ENCODE data around the gene ESYT2. TPM values are rescaled to one million over a fixed set of nuclear protein-coding genes. Genes with fewer than 3 reads are reported as not detected.

ESYT2 gene
- total RNA-seq, 2 experiments from 2014 or later: 62.4 to 64.2 TPM

DNA sequence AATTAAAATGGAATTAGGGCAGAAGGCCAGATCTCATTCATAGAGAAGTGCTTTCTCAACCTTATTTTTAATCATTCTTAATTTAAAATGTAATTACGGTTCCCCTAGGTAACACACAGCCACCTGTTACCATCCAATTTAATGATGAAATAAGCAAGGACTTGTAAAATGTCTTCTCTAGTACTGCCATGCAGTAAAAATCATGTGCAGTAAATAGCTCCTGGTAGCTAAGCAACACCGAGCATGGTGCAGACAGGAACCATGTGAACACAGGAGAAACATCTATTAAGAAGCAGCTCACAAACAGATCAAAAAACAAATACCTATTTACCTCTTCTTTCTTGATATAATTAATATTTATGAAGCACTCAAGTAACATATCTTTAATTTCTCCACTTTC is 139.8 kb downstream of the ESYT2 start:
- CTCF ChIA-PET: interaction anchor here (2.0 kb wide), 1 partner anchor 288 kb away, joined by 7 read pairs; no protein-coding TSS in a partner anchor
- peaks cover 44% of the 10 kb centered on the region for H3K36me3 Mint-ChIP-seq
- intact Hi-C loops (cut with micrococcal nuclease): no loop called here
- POLR2A ChIA-PET: no interaction called here
- DNase-seq: no peak
- no peak overlapping the region for H3K27ac Mint-ChIP-seq
- H3K27me3 Mint-ChIP-seq: no peaks in the 10 kb centered on the region
- H3K9me3 Mint-ChIP-seq: no peaks in the 10 kb centered on the region
- peaks cover 4% of the 10 kb centered on the region for H3K4me1 Mint-ChIP-seq (ENCODE audit: low read depth)
- no peak overlapping the region for H3K4me3 Mint-ChIP-seq

DNA sequence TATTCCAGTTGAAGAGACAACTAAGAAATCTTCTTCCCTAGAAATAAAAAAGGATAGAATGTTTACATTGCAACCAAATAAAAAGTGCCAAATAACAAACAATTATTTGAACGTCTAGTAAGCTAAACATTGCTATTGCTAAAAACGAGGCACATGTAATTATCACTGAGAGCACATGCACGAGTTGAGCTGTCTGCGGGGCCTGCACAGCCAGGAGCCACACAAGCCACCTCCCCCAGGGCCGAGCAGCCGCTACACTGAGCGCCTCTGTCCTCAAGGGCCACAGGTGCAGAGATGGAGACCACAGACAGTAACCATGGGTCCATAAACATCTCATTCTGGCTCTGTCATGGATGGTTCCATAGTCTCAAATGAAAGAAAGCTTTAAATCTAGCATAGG is 141.9 kb downstream of the ESYT2 start:
- intact Hi-C loops (cut with micrococcal nuclease): no loop called here
- DNase-seq: no peak
- H3K27ac Mint-ChIP-seq: no peak overlapping the region
- ChIA-PET CTCF (no interaction called here), POLR2A (no interaction called here)
- peaks cover 51% of the 10 kb centered on the region for H3K36me3 Mint-ChIP-seq
- H3K27me3 Mint-ChIP-seq: no peaks in the 10 kb centered on the region
- no peaks in the 10 kb centered on the region for H3K4me1 Mint-ChIP-seq (ENCODE audit: low read depth)
- H3K4me3 Mint-ChIP-seq: no peak overlapping the region
- H3K9me3 Mint-ChIP-seq: no peaks in the 10 kb centered on the region

DNA sequence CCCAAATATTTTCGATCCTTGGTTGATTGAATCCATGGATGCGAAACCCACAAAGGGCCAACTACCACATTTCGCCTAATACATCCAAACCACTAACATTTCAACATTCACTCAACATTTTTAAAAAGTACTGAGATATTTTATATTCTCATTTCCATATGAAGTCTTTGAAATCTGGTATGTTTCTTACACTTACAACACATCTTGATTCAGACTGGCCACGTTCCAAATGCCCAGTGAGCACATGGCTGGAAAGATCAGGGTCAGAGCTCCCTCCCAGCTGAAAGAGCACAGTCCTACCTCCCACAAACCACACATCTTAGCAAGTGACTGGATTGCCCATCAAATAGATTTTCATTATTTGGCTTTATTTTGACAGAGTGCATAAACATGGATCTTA is 143.6 kb downstream of the ESYT2 start:
- no peak overlapping the region for H3K4me3 Mint-ChIP-seq
- H3K27ac Mint-ChIP-seq: no peak overlapping the region
- CTCF ChIA-PET: no interaction called here
- intact Hi-C loops (cut with micrococcal nuclease): no loop called here
- no peaks in the 10 kb centered on the region for H3K27me3 Mint-ChIP-seq
- H3K36me3 Mint-ChIP-seq: peaks cover 50% of the 10 kb centered on the region
- H3K9me3 Mint-ChIP-seq: no peaks in the 10 kb centered on the region
- POLR2A ChIA-PET: no interaction called here
- peaks cover 2% of the 10 kb centered on the region for H3K4me1 Mint-ChIP-seq (ENCODE audit: low read depth)
- no peak for DNase-seq

DNA sequence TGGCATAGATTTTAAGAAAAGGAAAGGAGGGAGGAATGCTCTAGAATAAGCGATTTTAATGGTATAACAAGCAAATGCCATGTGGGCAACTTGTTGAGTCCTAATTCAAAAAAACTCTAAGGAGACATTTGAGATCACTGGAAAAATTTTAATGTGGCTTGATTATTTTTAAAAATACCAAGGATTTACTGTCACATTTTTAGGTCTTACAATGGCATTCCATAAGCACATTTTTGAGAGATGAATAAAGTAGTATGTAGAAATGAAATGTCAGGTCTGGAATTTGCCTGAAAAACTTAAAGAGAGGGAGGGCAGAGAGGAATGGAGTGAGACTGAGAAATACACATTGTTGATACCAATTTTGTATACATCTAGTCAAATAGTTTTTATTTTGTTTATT is 145.0 kb downstream of the ESYT2 start:
- peaks cover 2% of the 10 kb centered on the region for H3K4me1 Mint-ChIP-seq (ENCODE audit: low read depth)
- no peaks in the 10 kb centered on the region for H3K27me3 Mint-ChIP-seq
- no peak overlapping the region for H3K4me3 Mint-ChIP-seq
- ChIA-PET POLR2A (no interaction called here), CTCF (no interaction called here)
- H3K9me3 Mint-ChIP-seq: no peaks in the 10 kb centered on the region
- H3K36me3 Mint-ChIP-seq: peaks cover 54% of the 10 kb centered on the region
- intact Hi-C loops (cut with micrococcal nuclease): no loop called here
- no peak for DNase-seq
- H3K27ac Mint-ChIP-seq: no peak overlapping the region

DNA sequence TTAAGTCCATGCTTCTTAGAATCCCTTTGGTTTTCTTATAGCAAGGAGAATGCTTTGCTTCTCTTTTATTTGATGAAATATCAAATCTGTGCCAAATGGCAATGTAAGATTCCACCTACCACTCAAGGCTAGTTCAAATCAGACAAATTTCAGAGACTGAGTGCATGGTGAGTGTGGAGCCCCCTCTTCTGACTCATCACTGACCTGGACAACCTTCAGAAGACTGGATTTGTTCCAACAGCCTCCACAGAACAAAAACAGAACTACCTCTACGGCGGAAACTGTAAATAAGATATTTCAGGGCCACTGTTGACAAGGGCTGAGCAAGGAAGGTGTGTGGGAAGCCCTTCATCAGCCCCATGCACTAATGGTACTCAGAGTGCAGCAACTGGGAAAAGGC is 145.8 kb downstream of the ESYT2 start:
- H3K4me3 Mint-ChIP-seq: no peak overlapping the region
- intact Hi-C loops (cut with micrococcal nuclease): no loop called here
- H3K4me1 Mint-ChIP-seq (ENCODE audit: low read depth): peaks cover 2% of the 10 kb centered on the region
- POLR2A ChIA-PET: no interaction called here
- H3K27me3 Mint-ChIP-seq: no peaks in the 10 kb centered on the region
- H3K36me3 Mint-ChIP-seq: peaks cover 54% of the 10 kb centered on the region
- CTCF ChIA-PET: no interaction called here
- no peak for DNase-seq
- no peak overlapping the region for H3K27ac Mint-ChIP-seq
- no peaks in the 10 kb centered on the region for H3K9me3 Mint-ChIP-seq

DNA sequence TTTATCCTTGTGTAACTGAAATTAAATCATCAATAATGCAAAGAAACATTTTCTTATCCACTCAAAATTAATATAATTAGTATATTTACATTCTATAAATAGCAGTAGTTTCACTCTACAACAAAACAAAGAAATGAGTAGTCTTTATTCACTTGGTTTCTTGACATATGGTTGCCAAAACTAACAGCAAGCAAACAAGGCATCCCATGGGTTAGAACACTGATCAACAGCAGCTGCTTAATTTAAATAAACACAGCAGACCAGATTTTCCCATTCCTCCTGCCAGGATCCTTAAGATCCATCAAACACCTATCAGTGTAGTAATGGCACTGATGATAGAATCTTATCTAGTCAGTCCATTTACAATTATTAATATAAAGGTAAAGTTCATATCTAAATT is 146.9 kb downstream of the ESYT2 start:
- Mint-ChIP-seq H3K27ac (no peak overlapping the region), H3K9me3 (no peaks in the 10 kb centered on the region), H3K4me1 (ENCODE audit: low read depth) (peaks cover 2% of the 10 kb centered on the region), H3K27me3 (no peaks in the 10 kb centered on the region), H3K36me3 (peaks cover 47% of the 10 kb centered on the region), H3K4me3 (no peak overlapping the region)
- POLR2A ChIA-PET: no interaction called here
- intact Hi-C loops (cut with micrococcal nuclease): no loop called here
- CTCF ChIA-PET: no interaction called here
- DNase-seq: no peak

Other genes with a start within 250 kb of the ESYT2 start
- gene PTPRN2, start 241.7 kb downstream of the ESYT2 start, total RNA-seq: under 1 TPM; 0.51 to 0.64 TPM
- gene NCAPG2, start 124.7 kb downstream of the ESYT2 start, total RNA-seq: 100 to 1,000 TPM; 145 to 149 TPM
- gene DYNC2I1, start 27.0 kb upstream of the ESYT2 start, total RNA-seq: 10 to 100 TPM in 1 of 2 experiments, 1 to 10 TPM in 1; 9.2 to 10.2 TPM